Stimulated activated CD4-positive, alpha-beta T cell treated with anti-CD3 and anti-CD28 coated beads, Interleukin-4, amount 100 ng/mL, for 1 hour (primary cell): ENCODE measurements around the gene CAMTA1.

ENCODE experiments used
- DNase-seq: peaks from one replicate; pipeline ENCODE4 v3.0.0-alpha.2; 2020

The CAMTA1 gene

GRCh38 chr1:7752512-7753417 is 967.5 kb downstream of the CAMTA1 start:
- peak; percentile 35 for DNase-seq

- DNase-seq = no peak
Measured at GRCh38 chr1:7753641-7754040, 968.4 kb downstream of the CAMTA1 start.

- no peak for DNase-seq
Measured at GRCh38 chr1:7754234-7754633, 969.0 kb downstream of the CAMTA1 start.

- no peak for DNase-seq
Measured at GRCh38 chr1:7755448-7755847, 970.2 kb downstream of the CAMTA1 start.

GRCh38 chr1:7760245-7760644 is 975.0 kb downstream of the CAMTA1 start:
- no peak for DNase-seq

GRCh38 chr1:7761103-7761502 is 975.8 kb downstream of the CAMTA1 start:
- no peak for DNase-seq

GRCh38 chr1:7767176-7767575 is 981.9 kb downstream of the CAMTA1 start:
- DNase-seq = no peak

GRCh38 chr1:7768583-7768982 is 983.3 kb downstream of the CAMTA1 start:
- no peak for DNase-seq

- no peak for DNase-seq
Measured at GRCh38 chr1:7769673-7770412, 984.6 kb downstream of the CAMTA1 start.

- DNase-seq = no peak
Measured at GRCh38 chr1:7770669-7770996, 985.4 kb downstream of the CAMTA1 start.

- peak; percentile 87 for DNase-seq
Measured at GRCh38 chr1:7770997-7771822, 986.0 kb downstream of the CAMTA1 start, which contains the start of gene VAMP3. Gene VAMP3 (plus strand): TSS chr1:7771296. CDS start chr1:7771384, 88 bp downstream.

GRCh38 chr1:7771823-7772299 is 986.6 kb downstream of the CAMTA1 start:
- no peak for DNase-seq

- no peak for DNase-seq
Measured at GRCh38 chr1:7777591-7777990, 992.3 kb downstream of the CAMTA1 start.

- DNase-seq = no peak
Measured at GRCh38 chr1:7778133-7778628, 992.9 kb downstream of the CAMTA1 start.

- DNase-seq = no peak
Measured at GRCh38 chr1:7780976-7781375, 995.7 kb downstream of the CAMTA1 start.

GRCh38 chr1:7781501-7781900 is 996.2 kb downstream of the CAMTA1 start:
- no peak for DNase-seq

- no peak for DNase-seq
Measured at GRCh38 chr1:7781923-7782495, 996.8 kb downstream of the CAMTA1 start.

GRCh38 chr1:7783178-7783711 is 998.0 kb downstream of the CAMTA1 start:
- DNase-seq = no peak

GRCh38 chr1:7783826-7784491 is 998.7 kb downstream of the CAMTA1 start, which contains the start of gene PER3:
Gene PER3 (plus strand): TSS chr1:7784291. CDS start chr1:7784878, 587 bp downstream.
- peak; percentile 89 for DNase-seq

- DNase-seq = no peak
Measured at GRCh38 chr1:7784492-7785071, 999.3 kb downstream of the CAMTA1 start.

- DNase-seq = no peak
Measured at GRCh38 chr1:7785108-7785507, 999.9 kb downstream of the CAMTA1 start.
